ENCODE measurements around the gene STMN1.

The STMN1 gene

DNA sequence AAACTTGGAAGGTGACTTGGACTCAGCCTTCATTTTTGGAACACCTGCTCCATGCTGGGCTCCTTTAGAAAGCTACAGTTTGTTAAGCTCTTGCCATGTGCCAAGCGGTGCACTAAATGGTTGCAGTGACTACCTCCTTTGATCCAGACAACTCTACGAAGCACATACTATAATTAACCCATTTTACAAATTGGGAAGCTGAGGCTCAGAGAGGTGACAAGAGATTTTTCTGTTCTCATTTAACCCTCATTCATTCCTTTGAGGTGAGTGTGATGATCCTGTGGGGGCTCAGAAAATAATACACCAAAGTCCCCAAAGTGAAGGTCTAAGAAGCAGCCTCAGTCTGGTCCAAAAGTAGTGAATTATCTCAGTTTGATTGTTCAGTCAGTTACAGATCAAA is 29.1 kb downstream of the STMN1 start:
- Histone ChIP-seq H3K27ac (no peak overlapping the region), H3K9me3 (replicated peaks in 1 of 11) (no peaks in the 10 kb centered on the region), H4K20me1 (peaks cover 0 to 3% (median 0%) of the 10 kb centered on the region in 11 experiments; a peak in 1 of 22 replicates), H3K4me3 (no peak overlapping the region), H3K36me3 (no peaks in the 10 kb centered on the region), H3K9ac (no peak overlapping the region), H3K4me1 (peaks cover 20 to 44% (median 30%) of the 10 kb centered on the region in 10 experiments), H3K27me3 (peaks cover 0 to 26% (median 19%) of the 10 kb centered on the region in 11 experiments; a peak in 14 of 22 replicates), H3K4me2 (no peak overlapping the region)
- no peak for TF ChIP-seq Cebpa-rat (IDR thresholded peaks at IDR 0.05)

DNA sequence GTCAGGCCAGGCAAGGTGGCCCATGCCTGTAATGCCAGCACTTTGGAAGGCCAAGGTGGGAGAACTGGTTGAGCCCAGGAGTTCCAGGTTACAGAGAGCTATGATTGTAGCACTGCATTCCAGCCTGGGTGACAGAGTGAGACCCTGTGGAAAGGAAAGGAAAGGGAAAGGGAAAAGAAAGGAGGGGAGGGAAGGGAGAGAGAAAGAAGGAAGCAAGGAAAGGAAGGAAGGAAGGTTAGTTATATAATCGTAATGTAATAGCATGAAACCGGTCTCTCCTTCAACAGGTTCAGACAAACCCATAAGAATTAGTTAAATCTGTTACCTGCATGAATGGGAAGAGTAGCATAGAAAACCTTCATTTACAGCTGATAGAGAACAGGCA is 29.5 kb downstream of the STMN1 start:
- TF ChIP-seq Cebpa-rat (IDR thresholded peaks at IDR 0.05) = no peak
- Histone ChIP-seq H3K27ac (no peak overlapping the region), H3K4me3 (no peak overlapping the region), H4K20me1 (peaks cover 0 to 3% (median 0%) of the 10 kb centered on the region in 11 experiments; a peak in 1 of 22 replicates), H3K4me2 (peak overlapping the region in 4 of 11 experiments; percentile 94 to 99 (median 96); a peak in 2 of 22 replicates), H3K9me3 (replicated peaks in 1 of 11) (no peaks in the 10 kb centered on the region), H3K27me3 (peaks cover 0 to 26% (median 19%) of the 10 kb centered on the region in 11 experiments; a peak in 14 of 22 replicates), H3K4me1 (peaks cover 25 to 49% (median 35%) of the 10 kb centered on the region in 10 experiments), H3K36me3 (no peaks in the 10 kb centered on the region), H3K9ac (no peak overlapping the region)

DNA sequence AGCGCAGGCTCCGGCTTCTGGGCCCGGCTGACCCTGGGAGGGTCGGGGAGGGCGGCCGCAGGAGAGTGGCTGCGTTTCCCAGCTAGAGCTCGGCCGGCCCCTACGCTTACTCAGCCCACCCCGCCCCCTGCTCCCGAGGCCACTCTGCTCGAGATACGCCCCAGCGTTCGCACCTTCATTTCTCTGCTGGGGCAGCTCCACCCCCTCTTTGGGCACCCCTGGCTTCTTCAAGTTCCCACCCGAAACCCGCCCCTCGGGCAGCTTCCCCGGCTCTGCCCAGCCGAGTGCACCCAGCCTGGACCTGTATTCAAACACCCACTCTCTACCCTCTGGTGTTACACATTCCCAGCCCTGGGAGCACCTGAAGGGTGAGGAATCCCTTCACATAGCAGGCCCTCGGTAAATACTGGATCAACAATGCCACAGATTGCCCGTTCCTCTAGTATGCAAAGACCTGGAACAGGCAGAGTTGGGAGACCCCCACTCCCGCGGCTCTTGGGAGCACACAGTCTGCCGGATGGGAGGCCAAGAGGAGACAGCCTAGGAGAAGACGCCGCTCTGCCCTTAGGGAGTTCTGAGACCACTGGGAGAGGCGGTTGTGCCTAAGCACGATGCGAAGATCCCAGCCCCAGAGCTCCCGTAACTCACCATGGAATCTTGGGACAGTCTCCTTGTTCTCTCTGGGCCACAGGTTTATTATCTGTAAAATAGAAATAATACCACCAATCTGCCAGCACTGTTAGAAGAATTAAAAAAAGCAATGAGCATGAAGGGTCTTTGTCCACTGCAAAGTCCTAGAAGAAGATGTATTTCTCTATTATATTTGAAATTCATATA is 30.1 kb downstream of the STMN1 start:
- Histone ChIP-seq H3K9me3 (replicated peaks in 1 of 11) (no peaks in the 10 kb centered on the region), H4K20me1 (peaks cover 0 to 3% (median 0%) of the 10 kb centered on the region in 11 experiments; a peak in 1 of 22 replicates), H3K9ac (peak overlapping the region; percentile 65 to 79 (median 77)), H3K4me3 (peak overlapping the region; percentile 55 to 71 (median 66)), H3K4me1 (peaks cover 31 to 55% (median 41%) of the 10 kb centered on the region in 10 experiments), H3K27ac (peak overlapping the region; percentile 1 to 72 (median 61); a peak in 17 of 22 replicates), H3K4me2 (peak overlapping the region; percentile 82 to 99 (median 94)), H3K36me3 (no peaks in the 10 kb centered on the region), H3K27me3 (peaks cover 0 to 26% (median 19%) of the 10 kb centered on the region in 11 experiments; a peak in 14 of 22 replicates)
- no peak for TF ChIP-seq Cebpa-rat (IDR thresholded peaks at IDR 0.05)

DNA sequence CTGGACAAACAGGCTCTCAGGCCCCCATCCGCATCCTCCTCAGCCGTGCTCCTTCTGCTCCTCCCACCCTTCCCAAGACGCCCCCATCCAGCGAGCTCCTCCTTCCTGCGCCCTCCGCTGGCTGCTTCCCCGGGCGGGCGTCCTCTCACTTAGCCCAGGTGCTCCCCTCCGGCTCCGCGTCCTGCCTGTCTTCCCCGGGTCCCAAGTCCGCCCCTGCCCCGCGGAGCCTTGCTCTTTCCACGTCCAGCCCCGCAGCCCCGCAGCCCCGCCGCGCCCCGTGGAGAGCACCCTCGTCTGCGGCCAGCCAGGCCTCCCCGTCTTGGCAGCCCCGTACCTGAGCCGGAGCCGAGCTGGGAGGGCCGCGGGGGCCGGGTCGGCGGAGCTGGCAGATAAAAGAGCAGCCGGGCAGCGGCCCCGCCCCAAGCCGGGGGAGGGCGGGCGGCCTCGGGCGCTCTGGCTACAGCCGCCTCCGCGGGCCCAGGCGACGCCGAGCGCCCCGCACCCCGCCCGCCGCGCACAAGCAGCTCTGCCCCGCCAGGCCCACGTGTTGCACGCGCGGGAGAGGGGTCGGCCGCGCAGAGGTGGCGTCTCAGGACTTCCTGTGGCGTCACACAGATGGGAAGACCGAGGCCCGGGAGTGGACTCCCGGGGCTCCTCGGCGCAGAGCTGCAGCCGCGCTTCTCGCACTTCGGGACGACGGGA is 30.9 kb downstream of the STMN1 start, which contains the start of gene PAQR7:
Gene PAQR7 (minus strand): TSS at position 555 of the 702 bp plus-strand sequence. CDS start 11,869 bp downstream, outside the sequence.
- Histone ChIP-seq H3K4me3 (peak within 1 kb of the TSS; percentile 55 to 71 (median 66)), H3K27me3 (peaks cover 0 to 26% (median 19%) of the 10 kb centered on the region in 11 experiments; a peak in 14 of 22 replicates), H4K20me1 (peaks cover 0 to 3% (median 0%) of the 10 kb centered on the region in 11 experiments; a peak in 1 of 22 replicates), H3K4me1 (peaks cover 39 to 62% (median 49%) of the 10 kb centered on the region in 10 experiments), H3K36me3 (peaks cover 0 to 3% (median 0%) of the 10 kb centered on the region in 11 experiments; a peak in 2 of 22 replicates), H3K27ac (peak within 1 kb of the TSS; percentile 1 to 72 (median 61); a peak in 20 of 22 replicates), H3K9ac (peak within 1 kb of the TSS; percentile 65 to 79 (median 77)), H3K4me2 (peak within 1 kb of the TSS; percentile 82 to 99 (median 94)), H3K9me3 (replicated peaks in 1 of 11) (no peaks in the 10 kb centered on the region)
- TF ChIP-seq Cebpa-rat (IDR thresholded peaks at IDR 0.05) = no peak

DNA sequence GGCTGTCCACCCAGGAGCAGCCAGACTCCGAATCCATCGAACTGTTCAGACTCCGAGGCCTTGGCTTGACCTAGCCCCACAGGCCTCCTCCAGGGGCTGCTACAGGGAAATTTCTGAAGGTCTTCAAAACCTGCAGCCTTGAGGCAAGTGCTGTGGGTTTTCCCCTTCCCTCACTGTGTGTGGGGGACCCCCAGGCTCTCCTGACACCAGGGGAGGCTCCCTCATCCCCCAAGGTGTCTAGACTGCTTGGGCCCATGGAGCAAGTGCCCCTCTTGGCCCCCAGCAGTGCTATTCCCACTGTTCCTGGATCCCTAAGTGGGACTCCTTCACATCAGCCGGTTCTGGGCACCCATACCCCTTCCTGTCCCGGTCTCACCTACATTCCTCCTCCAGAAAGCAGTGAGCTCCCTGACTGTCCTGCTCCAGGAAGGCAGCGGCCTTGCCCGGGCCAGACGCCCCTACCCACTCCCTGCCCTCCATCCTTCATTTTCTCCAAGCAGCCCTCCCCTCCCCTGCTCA is 31.5 kb downstream of the STMN1 start:
- H4K20me1 ChIP-seq = peaks cover 0 to 3% (median 0%) of the 10 kb centered on the region in 11 experiments; a peak in 1 of 22 replicates
- no peak for TF ChIP-seq Cebpa-rat (IDR thresholded peaks at IDR 0.05)
- H3K36me3 ChIP-seq = peaks cover 0 to 9% (median 0%) of the 10 kb centered on the region in 11 experiments; a peak in 2 of 22 replicates
- H3K27ac ChIP-seq = peak overlapping the region in 10 of 11 experiments; percentile 1 to 72 (median 61); a peak in 18 of 22 replicates
- peak overlapping the region; percentile 55 to 71 (median 66) for H3K4me3 ChIP-seq
- H3K4me2 ChIP-seq = peak overlapping the region; percentile 82 to 99 (median 94)
- peaks cover 0 to 26% (median 19%) of the 10 kb centered on the region in 11 experiments; a peak in 14 of 22 replicates for H3K27me3 ChIP-seq
- H3K4me1 ChIP-seq = peaks cover 45 to 69% (median 53%) of the 10 kb centered on the region in 10 experiments
- peak overlapping the region; percentile 65 to 79 (median 77) for H3K9ac ChIP-seq
- no peaks in the 10 kb centered on the region for H3K9me3 ChIP-seq (replicated peaks in 1 of 11)

DNA sequence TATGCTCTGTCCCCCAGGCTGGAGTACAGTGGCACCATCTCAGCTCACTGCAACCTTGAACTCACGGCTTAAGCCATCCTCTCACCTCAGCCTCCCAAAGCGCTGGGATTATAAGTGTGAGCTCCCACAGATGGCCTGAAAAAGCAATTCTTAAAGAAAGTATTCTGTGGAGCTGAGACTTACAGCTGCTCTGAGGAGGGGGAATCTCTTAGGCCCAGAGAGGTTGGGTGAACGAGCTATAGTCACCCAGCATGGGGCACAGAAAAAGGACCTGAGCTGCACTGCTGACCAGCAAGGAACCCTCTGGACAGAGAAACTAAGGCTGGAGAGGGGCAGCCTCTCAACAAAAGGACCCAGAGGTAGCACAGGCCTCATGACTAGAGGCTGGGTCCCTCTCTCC is 32.0 kb downstream of the STMN1 start:
- Histone ChIP-seq H3K4me2 (peak overlapping the region; percentile 82 to 99 (median 94)), H3K36me3 (peaks cover 0 to 14% (median 0%) of the 10 kb centered on the region in 11 experiments; a peak in 2 of 22 replicates), H3K4me1 (peaks cover 48 to 69% (median 53%) of the 10 kb centered on the region in 10 experiments), H3K4me3 (peak overlapping the region in 9 of 10 experiments; percentile 55 to 71 (median 66); a peak in 15 of 20 replicates), H3K9ac (peak overlapping the region in 9 of 11 experiments; percentile 65 to 79 (median 77); a peak in 19 of 22 replicates), H3K27ac (peak overlapping the region in 4 of 11 experiments; percentile 1 to 71 (median 61); a peak in 4 of 22 replicates), H3K9me3 (replicated peaks in 1 of 11) (no peaks in the 10 kb centered on the region), H4K20me1 (peaks cover 0 to 3% (median 0%) of the 10 kb centered on the region in 11 experiments; a peak in 1 of 22 replicates), H3K27me3 (peaks cover 0 to 26% (median 19%) of the 10 kb centered on the region in 11 experiments; a peak in 14 of 22 replicates)
- TF ChIP-seq Cebpa-rat (IDR thresholded peaks at IDR 0.05) = no peak

DNA sequence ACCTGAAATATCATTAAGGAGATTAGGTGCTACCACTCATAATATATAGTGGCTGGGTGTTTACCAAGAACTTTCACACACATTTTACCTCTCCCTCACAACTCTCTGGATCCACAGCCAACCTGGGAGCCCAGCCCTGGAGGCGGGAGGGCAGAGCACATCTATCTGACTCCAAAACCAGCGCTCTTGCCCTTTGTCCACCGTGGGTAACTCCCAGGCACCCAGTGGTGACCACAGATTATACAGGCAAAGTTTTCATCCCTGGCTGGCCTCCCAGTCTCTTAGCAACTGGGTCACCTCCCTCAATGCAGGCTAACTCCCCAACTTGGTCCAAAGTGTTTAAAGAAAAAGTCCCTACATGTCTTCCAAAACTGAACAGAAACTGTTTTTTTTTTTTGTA is 33.1 kb downstream of the STMN1 start:
- no peaks in the 10 kb centered on the region for H3K9me3 ChIP-seq (replicated peaks in 1 of 11)
- H3K4me3 ChIP-seq = no peak overlapping the region
- TF ChIP-seq Cebpa-rat (IDR thresholded peaks at IDR 0.05) = no peak
- no peak overlapping the region; a peak in 1 of 22 replicates for H3K27ac ChIP-seq
- H4K20me1 ChIP-seq = peaks cover 0 to 3% (median 0%) of the 10 kb centered on the region in 11 experiments; a peak in 1 of 22 replicates
- H3K4me1 ChIP-seq = peaks cover 48 to 69% (median 53%) of the 10 kb centered on the region in 10 experiments
- peak overlapping the region in 9 of 11 experiments; percentile 6 to 99 (median 91); a peak in 17 of 22 replicates for H3K4me2 ChIP-seq
- H3K27me3 ChIP-seq = peaks cover 0 to 26% (median 19%) of the 10 kb centered on the region in 11 experiments; a peak in 14 of 22 replicates
- peaks cover 0 to 17% (median 0%) of the 10 kb centered on the region in 11 experiments; a peak in 2 of 22 replicates for H3K36me3 ChIP-seq
- H3K9ac ChIP-seq = no peak overlapping the region

DNA sequence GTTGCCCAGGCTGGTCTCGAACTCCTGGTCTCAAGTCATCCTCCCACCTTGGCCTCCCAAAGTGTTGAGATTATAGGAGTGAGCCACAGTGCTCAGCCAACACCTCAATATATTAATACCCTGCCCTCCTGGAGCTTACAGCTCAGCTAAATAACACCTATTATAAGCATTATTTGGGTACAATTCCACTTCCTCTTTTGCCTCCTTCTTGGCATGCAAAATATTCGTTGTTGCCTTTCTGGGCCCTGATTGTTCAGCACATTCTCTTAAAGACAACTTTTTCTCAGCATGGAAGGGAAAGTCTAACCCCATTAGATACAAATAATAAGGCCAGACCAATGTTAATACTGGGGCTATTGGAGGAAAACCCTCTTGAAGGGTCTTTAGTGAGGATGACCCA is 33.5 kb downstream of the STMN1 start:
- Histone ChIP-seq H3K4me2 (peak overlapping the region in 10 of 11 experiments; percentile 6 to 99 (median 88); a peak in 18 of 22 replicates), H3K27ac (no peak overlapping the region; a peak in 1 of 22 replicates), H3K36me3 (peaks cover 0 to 17% (median 0%) of the 10 kb centered on the region in 11 experiments; a peak in 2 of 22 replicates), H4K20me1 (peaks cover 0 to 3% (median 0%) of the 10 kb centered on the region in 11 experiments; a peak in 1 of 22 replicates), H3K9me3 (replicated peaks in 1 of 11) (no peaks in the 10 kb centered on the region), H3K4me1 (peaks cover 48 to 69% (median 54%) of the 10 kb centered on the region in 10 experiments), H3K9ac (no peak overlapping the region), H3K4me3 (no peak overlapping the region), H3K27me3 (peaks cover 0 to 26% (median 19%) of the 10 kb centered on the region in 11 experiments; a peak in 14 of 22 replicates)
- no peak for TF ChIP-seq Cebpa-rat (IDR thresholded peaks at IDR 0.05)

Measured in BLaER1 treated with 17β-estradiol and CSF1 and Interleukin-3, amounts not matched to agents 10 nM and 100 nM (cell line).